Pancreas (tissue), 10 donors: ENCODE measurements around the gene SLC4A11. TPM values are rescaled to one million over a fixed set of nuclear protein-coding genes. Genes with fewer than 3 reads are reported as not detected.

Experiments used
- ATAC-seq, 4 donors: fragments of 200-7000 bp; cut with Tn5 transposase; one replicate each; pipeline versions ENCODE4 v1.8.0 to v1.9.1; 2020; ENCODE audit warnings: mild to moderate bottlenecking in 4 of 4, moderate library complexity in 4 of 4
- DNase-seq, 6 donors: peaks; one replicate each; pipeline ENCODE4 v3.0.0-alpha.2; 2020
- FAIRE-seq: peaks from 2 replicates; lab custom pipeline; 2012; peaks lifted over from hg19 to GRCh38; lab: Jason Lieb, UNC
- H3K27ac ChIP-seq, 4 donors: fragments of 200-600 bp; sonication (generic); 1 replicate in 3 of 4; 2 replicates in 1 of 4; pipeline versions ENCODE4 v1.5.0 to v1.8.0; 2020
- H3K27me3 ChIP-seq, 4 donors: fragments of 200-600 bp; one replicate each; pipeline ENCODE4 v1.8.0; 2021
- H3K36me3 ChIP-seq, 3 donors: fragments of 200-600 bp; sonication (generic) in 1 of 3; one replicate each; pipeline versions ENCODE4 v1.5.0 to v1.8.0; 2020 to 2021
- H3K4me1 ChIP-seq, 3 donors: fragments of 200-600 bp; one replicate each; pipeline ENCODE4 v1.8.0; 2021
- H3K4me3 ChIP-seq, 4 donors: fragments of 200-600 bp; sonication (generic) in 2 of 4; one replicate each; pipeline versions ENCODE4 v1.5.0 to v1.8.0; 2020 to 2021
- H3K9me3 ChIP-seq, 4 donors: fragments of 200-600 bp; one replicate each; pipeline ENCODE4 v1.8.0; 2021
- CTCF ChIP-seq, 4 donors: fragments of 200-600 bp; sonication (generic) in 3 of 4; IDR thresholded peaks; one replicate each; pipeline versions ENCODE4 v1.5.0 to v1.8.0; 2021; ENCODE audit warnings: antibody characterized with exemption in 4 of 4
- WGBS, 2 donors: extraction: QIAGEN DNeasy Blood & Tissue Kit; methylation state at CpG; one replicate each; pipeline ENCODE4 v1.1.7; 2013; 5-methylcytosine and 5-hydroxymethylcytosine counted together
- intact Hi-C, 3 donors: fragments of 100-400 bp; cut with DNase I; formaldehyde crosslinking; loops; one replicate each; pipeline versions ENCODE4 v1.11.1 to v1.14.2; 2022
- polyA plus RNA-seq, 2 donors: library from polyadenylated mRNA; stranded (reverse); fragments of 200-250 nt; gene quantifications; one replicate each; pipeline ENCODE4 v1.2.3, GENCODE V29; 2013
- total RNA-seq, 6 donors: library from RNA; stranded (reverse); fragmentation: NEBNext Ultra II Directional in 4 of 6; extraction: Animal tissue kit (Norgen Biotek cat#: 25700) in 4 of 6; gene quantifications; one replicate each; pipeline versions ENCODE4 v1.2.1 to v1.2.4, GENCODE V29; 2021 to 2023
- donor health status: healthy with polysubstance abuse.
- donor health status: DM: no; HTN: no; CAD: no; lungs with moderate emphysema.
- donor health status: DM: no; HTN: no; CAD: no.
- donor health status: control.
- donor health status: control.
- donor health status: Bipolar disorder and iron deficiency.
- donor health status: DM: yes; HTN: yes; CAD: no.
- donor health status: DM: no; HTN: no; CAD: no.
- donor health status: DM: no; HTN: no; CAD: no.
- donor health status: DM: yes; HTN: yes; CAD: no.

SLC4A11 gene
- total and polyA plus RNA-seq, 8 donors: 0.14 to 1.1 (median 0.58) TPM

GRCh38 chr20:3229798-3230197 lies 9.2 kb downstream of the SLC4A11 start:
- intact Hi-C loops: no loop called here

GRCh38 chr20:3229158-3229557 lies 9.8 kb downstream of the SLC4A11 start:
- Histone ChIP-seq H3K4me3 (no peak overlapping the region), H3K9me3 (no peaks in the 10 kb centered on the region), H3K4me1 (no peaks in the 10 kb centered on the region), H3K36me3 (no peaks in the 10 kb centered on the region), H3K27ac (no peak overlapping the region), H3K27me3 (no peaks in the 10 kb centered on the region)
- TF ChIP-seq CTCF (IDR thresholded peaks at IDR 0.05): no peak
- intact Hi-C loops: no loop called here
- peak in 1 of 6 donors; percentile 56 for DNase-seq
- 91% methylated on average over 21 to 22 of the region's 22 CpGs for WGBS, 2 donors
- FAIRE-seq: no peak
- ATAC-seq: no peak

More at GRCh38 chr20:3229798-3230197, 9.2 kb downstream of the SLC4A11 start:
- Histone ChIP-seq H3K27ac (no peak overlapping the region), H3K36me3 (no peaks in the 10 kb centered on the region), H3K4me3 (no peak overlapping the region), H3K4me1 (no peaks in the 10 kb centered on the region), H3K27me3 (no peaks in the 10 kb centered on the region), H3K9me3 (no peaks in the 10 kb centered on the region)
- TF ChIP-seq CTCF (IDR thresholded peaks at IDR 0.05): no peak
- FAIRE-seq: no peak
- no peak for ATAC-seq
- 82 to 89% methylated on average over 13 to 14 of the region's 14 CpGs for WGBS, 2 donors
- DNase-seq: peak in 1 of 6 donors; percentile 63

- Histone ChIP-seq H3K4me3 (no peak overlapping the region), H3K27ac (no peak overlapping the region), H3K36me3 (peaks cover 0 to 1% (median 0%) of the 10 kb centered on the region in 3 donors), H3K9me3 (no peaks in the 10 kb centered on the region), H3K4me1 (no peaks in the 10 kb centered on the region), H3K27me3 (no peaks in the 10 kb centered on the region)
- no peak for FAIRE-seq
- DNase-seq: peak in 1 of 6 donors; percentile 60
- TF ChIP-seq CTCF (IDR thresholded peaks at IDR 0.05): no peak
- no peak for ATAC-seq
- intact Hi-C loops: no loop called here
- WGBS, 2 donors: 85 to 86% methylated on average over 11 of the region's 11 CpGs
These were observed 10.3 kb downstream of the SLC4A11 start for GRCh38 chr20:3228750-3229032.

- H3K4me3 ChIP-seq: no peak overlapping the region
- DNase-seq (peak in 1 of 6 donors; percentile 63), ATAC-seq (no peak), FAIRE-seq (no peak)
- intact Hi-C loops: no loop called here
- no peaks in the 10 kb centered on the region for H3K27me3 ChIP-seq
- H3K9me3 ChIP-seq: no peaks in the 10 kb centered on the region
- no peak for TF ChIP-seq CTCF (IDR thresholded peaks at IDR 0.05)
- 84 to 86% methylated on average over 38 to 42 of the region's 42 CpGs for WGBS, 2 donors
- no peaks in the 10 kb centered on the region for H3K4me1 ChIP-seq
- peaks cover 0 to 7% (median 0%) of the 10 kb centered on the region in 3 donors for H3K36me3 ChIP-seq
- H3K27ac ChIP-seq: no peak overlapping the region
These were observed 10.8 kb downstream of the SLC4A11 start for GRCh38 chr20:3227936-3228749.

- H3K4me1 ChIP-seq: no peaks in the 10 kb centered on the region
- TF ChIP-seq CTCF (IDR thresholded peaks at IDR 0.05): no peak
- no peak for FAIRE-seq
- intact Hi-C loops: no loop called here
- no peak for DNase-seq
- peaks cover 0 to 7% (median 0%) of the 10 kb centered on the region in 3 donors for H3K36me3 ChIP-seq
- WGBS, 2 donors: 80% methylated on average over 7 of the region's 7 CpGs
- ATAC-seq: no peak
- no peak overlapping the region for H3K27ac ChIP-seq
- H3K9me3 ChIP-seq: no peaks in the 10 kb centered on the region
- H3K4me3 ChIP-seq: no peak overlapping the region
- no peaks in the 10 kb centered on the region for H3K27me3 ChIP-seq
These were observed 11.5 kb downstream of the SLC4A11 start for GRCh38 chr20:3227506-3227905.
